Left renal pelvis (tissue), 4 donors: ENCODE measurements around the gene PNLIPRP1. TPM values are rescaled to one million over a fixed set of nuclear protein-coding genes. Genes with fewer than 3 reads are reported as not detected.

ENCODE experiments used
- DNase-seq, 4 donors: peaks; one replicate each; pipeline ENCODE4 v3.0.0-alpha.2; 2013; ENCODE audit warnings: low read depth in 4 of 4, low spot score in 3 of 4
- polyA plus RNA-seq, 4 donors: library from polyadenylated mRNA; unstranded; fragments of 120-200 nt; gene quantifications; one replicate each; pipeline ENCODE4 v1.2.1, GENCODE V29; 2013; ENCODE audit not compliant: insufficient read length in 4 of 4

The PNLIPRP1 gene
- polyA plus RNA-seq: under 1 TPM in 2 of 4 donors, not detected in 2; 0.16 to 0.24 TPM

GRCh38 chr10:116590590-116591444, at the start of gene PNLIPRP1:
Gene PNLIPRP1, plus strand, starts transcription at chr10:116590959. Its CDS starts 171 bp downstream, at chr10:116591130.
- DNase-seq: no peak

- no peak for DNase-seq
Measured at GRCh38 chr10:116542007-116542677, 48.6 kb upstream of the PNLIPRP1 start.

GRCh38 chr10:116545122-116545521, 45.6 kb upstream of the PNLIPRP1 start:
- no peak for DNase-seq

- DNase-seq: no peak
Measured at GRCh38 chr10:116545756-116546155, 45.0 kb upstream of the PNLIPRP1 start, which contains the start of gene PNLIP. Gene PNLIP, plus strand, starts transcription at chr10:116545931. Its CDS starts 162 bp downstream, at chr10:116546093.

GRCh38 chr10:116548301-116548700, 42.5 kb upstream of the PNLIPRP1 start:
- no peak for DNase-seq

GRCh38 chr10:116553378-116553980, 37.3 kb upstream of the PNLIPRP1 start:
- DNase-seq: no peak

- DNase-seq: no peak
Measured at GRCh38 chr10:116554628-116555027, 36.1 kb upstream of the PNLIPRP1 start.

GRCh38 chr10:116555880-116556279, 34.9 kb upstream of the PNLIPRP1 start:
- DNase-seq: no peak

GRCh38 chr10:116557305-116557880, 33.4 kb upstream of the PNLIPRP1 start:
- DNase-seq: no peak

- DNase-seq: no peak
Measured at GRCh38 chr10:116565534-116565933, 25.2 kb upstream of the PNLIPRP1 start.

- DNase-seq: no peak
Measured at GRCh38 chr10:116566932-116567331, 23.8 kb upstream of the PNLIPRP1 start.

GRCh38 chr10:116567335-116567734, 23.4 kb upstream of the PNLIPRP1 start:
- no peak for DNase-seq

- DNase-seq: no peak
Measured at GRCh38 chr10:116574797-116575196, 16.0 kb upstream of the PNLIPRP1 start.

- DNase-seq: no peak
Measured at GRCh38 chr10:116587878-116588591, 2.7 kb upstream of the PNLIPRP1 start.

- DNase-seq: no peak
Measured at GRCh38 chr10:116588995-116589394, 1.8 kb upstream of the PNLIPRP1 start.

- DNase-seq: no peak
Measured at GRCh38 chr10:116589926-116590325, 833 bp upstream of the PNLIPRP1 start.

- no peak for DNase-seq
Measured at GRCh38 chr10:116593139-116593740, 2.5 kb downstream of the PNLIPRP1 start.

GRCh38 chr10:116594525-116595035, 3.8 kb downstream of the PNLIPRP1 start:
- DNase-seq: no peak

- DNase-seq: no peak
Measured at GRCh38 chr10:116596062-116596461, 5.3 kb downstream of the PNLIPRP1 start.

- no peak for DNase-seq
Measured at GRCh38 chr10:116597543-116597942, 6.8 kb downstream of the PNLIPRP1 start.
